Measurements from ENCODE around the gene ADAMTS13.

Gene ADAMTS13

DNA sequence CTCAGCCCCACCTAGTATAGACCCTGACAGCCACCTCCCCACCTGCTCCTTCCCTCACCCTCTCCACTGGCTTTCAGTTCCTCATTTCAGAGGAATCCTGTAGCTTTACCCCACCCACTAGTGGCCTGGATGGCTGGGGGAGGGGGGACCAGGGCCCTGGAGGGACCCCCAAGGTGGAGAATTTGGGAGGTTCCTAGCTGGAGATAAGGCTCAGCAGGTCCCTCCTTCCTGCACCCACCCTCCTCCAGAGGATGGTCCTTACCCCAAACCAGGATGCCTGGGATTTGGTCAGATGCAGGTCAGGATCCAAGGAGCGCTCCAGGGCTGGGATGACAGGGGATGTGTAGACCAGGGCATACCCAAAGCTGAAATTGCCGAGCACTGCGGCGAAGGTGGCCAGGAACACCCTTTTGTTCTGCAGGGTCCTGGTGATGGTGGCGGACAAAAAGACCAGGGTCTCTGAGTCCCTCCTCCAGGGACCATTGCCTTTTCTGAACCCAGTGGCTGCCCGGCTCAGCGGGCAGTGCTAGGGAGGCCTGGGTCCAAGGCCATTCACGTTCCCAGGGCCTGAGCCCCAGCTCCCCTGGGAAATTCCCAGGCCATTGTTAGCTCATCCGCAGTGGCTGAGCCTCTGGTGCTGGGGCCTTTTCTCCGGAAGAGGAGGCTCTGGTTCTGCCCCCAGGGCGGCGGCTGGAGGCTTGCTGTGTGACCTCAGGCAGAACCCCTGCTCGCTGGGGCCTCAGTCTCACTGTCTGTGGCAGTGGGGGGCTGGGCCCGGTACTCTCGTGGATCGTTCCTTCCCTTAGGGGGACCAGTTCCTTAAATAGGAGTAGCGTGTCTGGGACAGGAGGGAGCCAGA lies 56.1 kb downstream of the ADAMTS13 start:
- Histone ChIP-seq H3K4me2 (ENCODE audit: low read length) (peak overlapping the region; percentile 70), H3K27ac (no peak overlapping the region), H3K4me1 (no peaks in the 10 kb centered on the region), H3K4me3 (ENCODE audit: low read depth, low read length) (peak overlapping the region; percentile 42), H3K79me2 (no peaks in the 10 kb centered on the region), H3K9ac (no peak overlapping the region), H3K36me3 (ENCODE audit: control insufficient read depth, insufficient read depth, low read length) (no peaks in the 10 kb centered on the region), H3K9me3 (ENCODE audit: control insufficient read depth, low read length) (no peaks in the 10 kb centered on the region), H2AFZ (peak overlapping the region; percentile 83), H3K27me3 (ENCODE audit: control insufficient read depth, insufficient read depth, low read length) (no peaks in the 10 kb centered on the region)
- no peak for TF ChIP-seq CTCF (IDR thresholded peaks at IDR 0.05)

DNA sequence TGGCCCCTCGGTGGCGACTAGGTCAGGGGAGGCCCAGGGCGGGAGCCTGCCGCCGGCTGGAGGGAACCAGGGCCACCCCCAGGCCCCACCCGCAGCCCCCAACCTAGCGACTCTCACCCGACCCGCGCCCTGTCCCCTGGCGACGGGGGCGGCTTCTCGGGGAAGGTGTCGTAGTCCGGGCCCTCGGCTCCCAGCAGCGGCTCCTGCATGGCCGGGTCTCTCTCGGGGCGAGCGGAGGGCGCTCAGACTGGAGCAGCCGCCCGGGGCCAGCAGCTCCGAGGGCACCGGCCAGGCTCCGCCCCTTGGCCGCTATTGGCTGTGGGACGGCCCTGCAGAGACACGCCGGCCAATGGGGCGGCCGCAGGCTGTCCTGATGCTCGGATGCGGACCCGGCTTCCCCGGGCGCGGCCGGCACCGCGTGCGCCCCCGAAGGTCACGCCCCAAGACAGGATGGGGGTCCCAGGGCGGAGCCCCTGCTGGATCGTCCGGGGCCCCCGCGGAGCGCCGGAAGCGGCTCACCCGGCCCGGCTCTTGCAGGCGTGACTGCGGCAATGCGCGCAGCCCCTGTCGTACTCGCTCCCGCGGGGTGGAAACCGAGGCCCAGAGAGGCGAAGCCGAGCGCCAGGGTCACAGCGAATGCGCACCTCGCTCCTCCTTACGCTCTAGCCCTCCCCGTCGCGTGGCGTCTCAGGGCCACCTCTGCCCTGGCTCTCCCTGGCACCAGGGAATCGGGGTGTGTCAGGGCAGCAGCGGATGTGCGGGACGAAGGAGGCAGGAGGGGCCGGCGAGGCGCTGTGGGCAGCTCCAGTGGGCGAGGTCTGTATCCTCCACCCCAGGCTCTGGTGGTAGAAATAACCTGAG lies 56.9 kb downstream of the ADAMTS13 start, which contains the start of gene SLC2A6:
SLC2A6 (minus strand) TSS at position 249 of the 861 bp plus-strand sequence; CDS start at position 209, 40 bp downstream.
- no peak for TF ChIP-seq CTCF (IDR thresholded peaks at IDR 0.05)
- peak within 1 kb of the TSS; percentile 42 for H3K4me3 ChIP-seq (ENCODE audit: low read depth, low read length)
- no peaks in the 10 kb centered on the region for H3K9me3 ChIP-seq (ENCODE audit: control insufficient read depth, low read length)
- no peaks in the 10 kb centered on the region for H3K36me3 ChIP-seq (ENCODE audit: control insufficient read depth, insufficient read depth, low read length)
- H3K27me3 ChIP-seq (ENCODE audit: control insufficient read depth, insufficient read depth, low read length), result no peaks in the 10 kb centered on the region
- H3K9ac ChIP-seq, result no peak within 1 kb of the TSS
- no peaks in the 10 kb centered on the region for H3K4me1 ChIP-seq
- H3K27ac ChIP-seq, result no peak within 1 kb of the TSS
- no peaks in the 10 kb centered on the region for H3K79me2 ChIP-seq
- H2AFZ ChIP-seq, result peak within 1 kb of the TSS; percentile 83
- peak within 1 kb of the TSS; percentile 70 for H3K4me2 ChIP-seq (ENCODE audit: low read length)

- H3K9ac ChIP-seq, result no peak overlapping the region
Measured at GRCh38 chr9:133483611-133484010, 61.4 kb downstream of the ADAMTS13 start.

DNA sequence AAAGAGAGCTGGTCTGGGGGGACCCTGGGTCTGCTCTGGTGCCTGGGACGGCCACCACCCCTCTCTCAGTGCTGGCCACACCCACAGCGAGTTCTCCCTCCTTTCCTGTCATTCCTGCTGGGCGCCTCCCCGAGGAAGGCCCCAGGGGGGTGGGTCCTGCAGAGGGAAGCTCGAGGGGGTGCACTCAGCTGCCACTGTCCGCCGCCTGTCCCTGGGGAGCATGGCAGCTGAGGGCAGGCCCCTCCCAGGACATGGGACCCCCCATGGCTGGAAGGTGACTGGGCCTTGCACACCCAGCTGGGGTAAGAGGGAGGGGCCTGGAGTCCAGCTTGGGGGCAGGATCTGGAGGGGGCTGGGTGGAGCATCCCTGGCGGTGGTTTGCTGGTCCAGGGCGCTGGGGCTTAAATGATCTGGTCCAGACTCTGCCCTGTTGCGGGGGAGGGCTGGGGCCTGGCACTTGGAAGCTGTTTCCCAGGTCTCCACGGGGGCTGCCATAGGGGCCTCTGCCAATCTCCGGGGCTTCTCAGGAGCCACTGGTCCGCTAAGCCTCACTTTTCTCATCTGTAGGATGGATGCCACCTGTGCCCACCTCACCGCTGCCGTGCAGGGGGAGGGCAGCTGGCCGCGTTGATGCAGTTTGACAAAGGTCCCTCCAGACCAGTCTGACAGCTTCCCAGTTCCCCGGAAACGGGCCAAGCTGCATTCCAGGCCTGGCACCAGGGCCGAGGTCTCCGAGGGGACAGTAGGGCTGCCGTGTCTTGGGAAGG lies 62.7 kb downstream of the ADAMTS13 start:
- H3K27me3 ChIP-seq (ENCODE audit: control insufficient read depth, insufficient read depth, low read length), result no peaks in the 10 kb centered on the region
- TF ChIP-seq CTCF (IDR thresholded peaks at IDR 0.05), result no peak
- H3K36me3 ChIP-seq (ENCODE audit: control insufficient read depth, insufficient read depth, low read length), result no peaks in the 10 kb centered on the region
- no peak overlapping the region for H3K4me3 ChIP-seq (ENCODE audit: low read depth, low read length)
- no peak overlapping the region for H2AFZ ChIP-seq
- H3K9me3 ChIP-seq (ENCODE audit: control insufficient read depth, low read length), result no peaks in the 10 kb centered on the region
- H3K79me2 ChIP-seq, result no peaks in the 10 kb centered on the region
- no peak overlapping the region for H3K9ac ChIP-seq
- H3K4me2 ChIP-seq (ENCODE audit: low read length), result no peak overlapping the region
- no peaks in the 10 kb centered on the region for H3K4me1 ChIP-seq
- H3K27ac ChIP-seq, result no peak overlapping the region

More at GRCh38 chr9:133483611-133484010, 61.4 kb downstream of the ADAMTS13 start:
- Histone ChIP-seq H3K79me2 (no peaks in the 10 kb centered on the region), H3K27me3 (ENCODE audit: control insufficient read depth, insufficient read depth, low read length) (no peaks in the 10 kb centered on the region), H3K4me3 (ENCODE audit: low read depth, low read length) (no peak overlapping the region), H2AFZ (no peak overlapping the region), H3K27ac (no peak overlapping the region), H3K4me2 (ENCODE audit: low read length) (no peak overlapping the region), H3K9me3 (ENCODE audit: control insufficient read depth, low read length) (no peaks in the 10 kb centered on the region), H3K4me1 (no peaks in the 10 kb centered on the region), H3K36me3 (ENCODE audit: control insufficient read depth, insufficient read depth, low read length) (no peaks in the 10 kb centered on the region)
- no peak for TF ChIP-seq CTCF (IDR thresholded peaks at IDR 0.05)

Data from parathyroid adenoma (tissue), 2 donors.